KMS-11 (cell line): ENCODE data around the gene CELA3B.
A peak's percentile ranks its signal among the peaks of the same experiment; 100 is the strongest.
"Not testable (repeated sequence)": the region's sequence is repeated elsewhere in the genome, so short reads cannot be mapped to it uniquely, and the experiment has no call there.

Experiments
- H2AFZ ChIP-seq: fragments of 200-600 bp; sonication (generic); 2 replicates; pipeline ENCODE4 v1.6.1; 2016; ENCODE audit warnings: antibody characterized with exemption, mixed run types, low read depth
- H3K27ac ChIP-seq: fragments of 200-600 bp; sonication (generic); 2 replicates; pipeline ENCODE4 v1.6.1; 2016; ENCODE audit warnings: mild to moderate bottlenecking, mixed run types
- H3K27me3 ChIP-seq: fragments of 200-600 bp; sonication (generic); 2 replicates; pipeline ENCODE4 v1.6.1; 2017; ENCODE audit warnings: mild to moderate bottlenecking, low read depth, mixed run types, moderate library complexity; ENCODE audit not compliant: insufficient read depth
- H3K36me3 ChIP-seq: fragments of 200-600 bp; sonication (generic); 2 replicates; pipeline ENCODE4 v1.6.1; 2017; ENCODE audit warnings: mild to moderate bottlenecking, mixed run types; ENCODE audit not compliant: insufficient read depth
- H3K4me1 ChIP-seq: fragments of 200-600 bp; sonication (generic); 2 replicates; pipeline ENCODE4 v1.6.1; 2016; ENCODE audit warnings: mild to moderate bottlenecking, low read depth, mixed run types; ENCODE audit not compliant: poor library complexity, severe bottlenecking
- H3K4me2 ChIP-seq: fragments of 200-600 bp; sonication (generic); 2 replicates; pipeline ENCODE4 v1.7.0; 2016; ENCODE audit warnings: mild to moderate bottlenecking, mixed run types
- H3K4me3 ChIP-seq: fragments of 200-600 bp; sonication (generic); IDR thresholded peaks from 2 replicates; pipeline ENCODE4 v1.6.1; 2017; ENCODE audit warnings: low read depth, low read length, mixed read lengths; ENCODE audit not compliant: insufficient read depth
- H3K79me2 ChIP-seq: fragments of 200-600 bp; sonication (generic); 2 replicates; pipeline ENCODE4 v1.6.1; 2016; ENCODE audit warnings: low read depth, mixed run types; ENCODE audit not compliant: insufficient read depth
- H3K9ac ChIP-seq: fragments of 200-600 bp; sonication (generic); 2 replicates; pipeline ENCODE4 v1.6.1; 2016; ENCODE audit warnings: mild to moderate bottlenecking, mixed run types
- H4K20me1 ChIP-seq: fragments of 200-600 bp; sonication (generic); 2 replicates; pipeline ENCODE4 v1.6.1; 2016; ENCODE audit warnings: mild to moderate bottlenecking, mixed run types; ENCODE audit not compliant: insufficient read depth
- TF ChIP-seq, protein P1 (sequence below): fragments of 200-600 bp; sonication (generic); conservative IDR thresholded peaks from 2 replicates; pipeline ENCODE4 v1.6.1; 2017; ENCODE audit warnings: low read depth, mild to moderate bottlenecking, antibody characterized with exemption, low read length, moderate library complexity, mixed read lengths

Gene CELA3B

DNA sequence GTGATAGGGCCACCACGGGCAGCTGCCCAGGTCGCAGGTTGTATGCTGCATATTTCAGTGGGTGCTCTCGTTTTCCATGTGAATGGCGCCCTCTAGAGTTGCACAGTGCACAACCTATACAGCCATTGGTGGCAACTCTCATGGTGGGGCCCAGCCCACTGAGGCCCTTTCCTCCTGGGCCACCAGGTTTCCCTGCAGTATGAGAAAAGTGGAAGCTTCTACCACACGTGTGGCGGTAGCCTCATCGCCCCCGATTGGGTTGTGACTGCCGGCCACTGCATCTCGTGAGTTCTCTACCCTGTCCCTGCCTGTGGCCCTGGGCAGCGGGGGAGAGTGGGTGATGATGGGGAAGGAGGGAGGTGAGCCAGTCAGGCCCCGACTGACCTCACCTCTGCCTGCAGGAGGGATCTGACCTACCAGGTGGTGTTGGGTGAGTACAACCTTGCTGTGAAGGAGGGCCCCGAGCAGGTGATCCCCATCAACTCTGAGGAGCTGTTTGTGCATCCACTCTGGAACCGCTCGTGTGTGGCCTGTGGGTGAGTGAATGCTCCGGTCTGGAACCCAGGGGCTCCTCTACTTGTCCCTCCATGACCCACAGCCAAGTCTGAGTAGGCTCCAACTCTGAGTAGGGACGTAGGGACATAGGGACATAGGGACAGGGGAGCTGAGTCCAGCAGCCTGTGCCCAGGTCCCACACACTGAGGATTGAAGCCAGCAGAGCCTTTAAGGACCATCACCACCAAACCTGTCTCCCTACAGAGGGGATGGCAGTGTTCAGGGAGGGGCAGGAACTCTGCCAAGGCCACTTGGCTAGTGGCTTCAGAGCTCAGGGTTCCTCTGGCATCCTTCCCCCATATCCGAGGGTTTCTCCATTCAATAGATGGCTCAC is 28.7 kb downstream of the CELA3B start:
- H3K36me3 ChIP-seq, H3K4me1 ChIP-seq, H3K4me2 ChIP-seq, H2AFZ ChIP-seq, H3K4me3 ChIP-seq, H3K27ac ChIP-seq, H4K20me1 ChIP-seq, H3K79me2 ChIP-seq, H3K27me3 ChIP-seq, H3K9ac ChIP-seq: not testable (repeated sequence)
- TF ChIP-seq, protein P1, sequence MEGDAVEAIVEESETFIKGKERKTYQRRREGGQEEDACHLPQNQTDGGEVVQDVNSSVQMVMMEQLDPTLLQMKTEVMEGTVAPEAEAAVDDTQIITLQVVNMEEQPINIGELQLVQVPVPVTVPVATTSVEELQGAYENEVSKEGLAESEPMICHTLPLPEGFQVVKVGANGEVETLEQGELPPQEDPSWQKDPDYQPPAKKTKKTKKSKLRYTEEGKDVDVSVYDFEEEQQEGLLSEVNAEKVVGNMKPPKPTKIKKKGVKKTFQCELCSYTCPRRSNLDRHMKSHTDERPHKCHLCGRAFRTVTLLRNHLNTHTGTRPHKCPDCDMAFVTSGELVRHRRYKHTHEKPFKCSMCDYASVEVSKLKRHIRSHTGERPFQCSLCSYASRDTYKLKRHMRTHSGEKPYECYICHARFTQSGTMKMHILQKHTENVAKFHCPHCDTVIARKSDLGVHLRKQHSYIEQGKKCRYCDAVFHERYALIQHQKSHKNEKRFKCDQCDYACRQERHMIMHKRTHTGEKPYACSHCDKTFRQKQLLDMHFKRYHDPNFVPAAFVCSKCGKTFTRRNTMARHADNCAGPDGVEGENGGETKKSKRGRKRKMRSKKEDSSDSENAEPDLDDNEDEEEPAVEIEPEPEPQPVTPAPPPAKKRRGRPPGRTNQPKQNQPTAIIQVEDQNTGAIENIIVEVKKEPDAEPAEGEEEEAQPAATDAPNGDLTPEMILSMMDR, result peak; percentile 35; the same call in 1 of the 2 replicates

DNA sequence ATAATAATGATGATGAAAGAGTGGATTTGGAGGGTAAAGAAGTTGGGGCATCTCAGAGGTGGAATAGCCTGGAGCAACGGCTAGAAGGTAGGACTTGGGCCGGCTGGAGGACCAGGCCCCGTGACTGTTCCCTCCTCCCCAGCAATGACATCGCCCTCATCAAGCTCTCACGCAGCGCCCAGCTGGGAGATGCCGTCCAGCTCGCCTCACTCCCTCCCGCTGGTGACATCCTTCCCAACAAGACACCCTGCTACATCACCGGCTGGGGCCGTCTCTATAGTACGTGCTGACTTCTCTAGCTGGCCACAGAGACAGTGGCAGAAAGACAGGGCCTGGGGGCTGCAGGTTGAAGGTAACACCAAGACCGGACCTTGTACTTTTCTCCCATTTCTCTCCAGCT is 29.9 kb downstream of the CELA3B start:
- not testable (repeated sequence) for H3K4me1 ChIP-seq, H3K4me2 ChIP-seq, H3K9ac ChIP-seq, H3K36me3 ChIP-seq, H2AFZ ChIP-seq, H3K27me3 ChIP-seq, H3K79me2 ChIP-seq, H4K20me1 ChIP-seq, H3K4me3 ChIP-seq, H3K27ac ChIP-seq

DNA sequence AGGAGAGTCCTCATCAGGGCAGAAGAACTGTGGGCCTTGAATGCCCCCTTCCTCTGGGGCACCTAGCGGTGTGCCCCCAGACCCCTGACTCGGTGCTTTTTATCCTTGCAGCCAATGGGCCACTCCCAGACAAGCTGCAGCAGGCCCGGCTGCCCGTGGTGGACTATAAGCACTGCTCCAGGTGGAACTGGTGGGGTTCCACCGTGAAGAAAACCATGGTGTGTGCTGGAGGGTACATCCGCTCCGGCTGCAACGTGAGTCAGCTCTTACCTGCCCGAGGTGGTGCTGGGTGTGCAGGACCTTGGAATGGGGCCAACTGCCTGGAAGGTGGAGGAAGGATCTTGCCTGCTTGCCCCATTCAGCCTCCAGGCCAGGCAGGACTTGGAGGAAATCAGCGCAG is 30.4 kb downstream of the CELA3B start:
- not testable (repeated sequence) for H3K79me2 ChIP-seq, H3K4me1 ChIP-seq, H3K9ac ChIP-seq, H4K20me1 ChIP-seq, H3K27me3 ChIP-seq, H2AFZ ChIP-seq, H3K4me2 ChIP-seq, H3K27ac ChIP-seq, H3K4me3 ChIP-seq, H3K36me3 ChIP-seq

DNA sequence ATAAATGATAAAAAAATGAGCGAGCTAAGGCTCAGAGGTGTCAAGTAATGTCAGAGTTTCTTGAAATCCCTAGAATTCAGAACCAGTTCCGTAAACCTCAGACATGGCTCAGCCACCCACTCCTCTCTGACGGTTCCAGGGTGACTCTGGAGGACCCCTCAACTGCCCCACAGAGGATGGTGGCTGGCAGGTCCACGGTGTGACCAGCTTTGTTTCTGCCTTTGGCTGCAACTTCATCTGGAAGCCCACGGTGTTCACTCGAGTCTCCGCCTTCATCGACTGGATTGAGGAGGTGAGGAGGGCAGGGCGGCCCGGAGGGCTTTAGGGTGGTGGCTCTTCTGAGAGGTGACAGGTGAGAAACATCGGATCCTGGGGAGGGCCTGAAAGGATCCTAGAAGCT is 32.7 kb downstream of the CELA3B start:
- not testable (repeated sequence) for H2AFZ ChIP-seq, H4K20me1 ChIP-seq, H3K4me2 ChIP-seq, H3K79me2 ChIP-seq, H3K27me3 ChIP-seq, H3K27ac ChIP-seq, H3K36me3 ChIP-seq, H3K4me1 ChIP-seq, H3K4me3 ChIP-seq, H3K9ac ChIP-seq

DNA sequence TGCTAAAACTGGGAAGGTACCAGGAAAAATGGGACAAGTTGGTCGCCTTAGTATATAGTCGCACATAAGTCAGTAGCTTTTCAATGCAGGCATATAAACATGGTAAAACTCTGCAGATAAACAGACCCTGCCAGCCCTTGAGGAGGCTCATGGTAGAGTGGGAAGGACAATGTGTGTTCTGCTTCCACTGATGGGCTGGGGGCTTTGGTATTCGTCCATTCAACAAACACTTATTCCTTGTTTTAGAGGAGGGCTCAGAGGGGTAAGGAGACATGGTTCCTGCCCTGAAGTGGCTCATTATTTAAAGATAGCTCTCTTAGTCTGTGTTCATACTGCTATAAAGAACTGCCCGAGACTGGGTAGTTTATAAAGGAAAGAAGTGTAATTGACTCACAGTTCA is 35.9 kb downstream of the CELA3B start:
- H3K79me2 ChIP-seq, H3K9ac ChIP-seq, H3K27me3 ChIP-seq, H3K36me3 ChIP-seq, H2AFZ ChIP-seq, H3K4me3 ChIP-seq, H3K4me2 ChIP-seq, H4K20me1 ChIP-seq, H3K4me1 ChIP-seq, H3K27ac ChIP-seq: not testable (repeated sequence)

DNA sequence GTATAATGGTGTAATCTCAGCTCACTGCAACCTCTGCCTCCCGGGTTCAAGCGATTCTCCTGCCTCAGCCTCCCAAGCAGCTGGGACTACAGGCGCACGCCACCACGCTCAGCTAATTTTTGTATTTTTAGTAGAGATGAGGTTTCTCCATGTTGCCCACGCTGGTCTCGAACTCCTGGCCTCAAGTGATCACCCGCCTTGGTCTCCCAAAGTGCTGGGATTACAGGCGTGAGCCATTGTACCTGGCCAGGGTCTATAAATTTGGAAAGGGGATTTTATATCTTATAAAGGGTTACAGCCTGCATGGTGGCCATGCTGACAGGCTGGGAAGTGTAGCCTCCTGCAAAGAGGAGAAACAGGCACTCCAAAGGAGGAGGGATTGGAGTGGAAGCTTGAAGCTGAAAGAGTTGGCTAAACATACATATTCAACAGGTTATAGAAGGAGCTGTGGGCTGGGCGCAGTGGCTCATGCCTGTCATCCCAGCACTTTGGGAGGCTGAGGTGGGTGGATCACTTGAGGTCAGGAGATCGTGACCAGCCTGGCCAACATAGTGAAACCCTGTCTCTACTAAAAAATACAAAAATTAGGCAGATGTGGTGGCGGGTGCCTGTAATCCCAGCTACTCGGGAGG is 37.9 kb downstream of the CELA3B start:
- not testable (repeated sequence) for H4K20me1 ChIP-seq, H3K4me1 ChIP-seq, H3K4me2 ChIP-seq, H3K9ac ChIP-seq, H3K27ac ChIP-seq, H3K36me3 ChIP-seq, H3K4me3 ChIP-seq, H3K79me2 ChIP-seq, H3K27me3 ChIP-seq, H2AFZ ChIP-seq
